Heart left ventricle (tissue), 13 donors: ENCODE data around the gene C11orf54.

Experiments used
- POLR2A ChIP-seq, 2 donors: fragments of 450-650 bp; IDR thresholded peaks; one replicate each; pipeline ENCODE4 v1.6.1; 2017; ENCODE audit warnings: antibody characterized with exemption in 2 of 2, mild to moderate bottlenecking in 2 of 2, moderate library complexity in 2 of 2
- TF ChIP-seq, protein P1 (sequence below), 12 donors: fragments of 200-600 bp; sonication (generic) in 4 of 12; IDR thresholded peaks; one replicate each; pipeline versions ENCODE4 v1.5.0 to v1.8.0; 2018 to 2022; ENCODE audit warnings: antibody characterized with exemption in 12 of 12, mild to moderate bottlenecking in 5 of 12
- donor health status: ischemic (EF 13 %, LVEDD 7.1; RV severe dilation, severe dysfunction).
- donor health status: DM: no; HTN: yes; CAD: no.
- donor health status: DM: no; HTN: no; CAD: no.
- donor health status: ischemic (EF 25% LVEDD 6.9; RV normal size, moderate dysfunction).
- donor health status: ischemic (EF 25% LVEDD 5.7; RV mildly dilated, moderate dysfunction).
- donor health status: ischemic (EF 35%, LVEDD 5.7; RV mildly dilated, moderate dysfunction).
- donor health status: nonischemic (EF 11% LVEDD 7.7; RV severe dilation, severe dysfunction).
- donor health status: DM: yes; HTN: yes; CAD: no.
- donor health status: PGD.
- donor health status: ischemic (EF 29% LVEDD 5.4; RV normal size, mild dysfunction).
- donor health status: nonischemic (EF 23%, LVEDD 6.1; RV moderate dilation, normal function).

DNA sequence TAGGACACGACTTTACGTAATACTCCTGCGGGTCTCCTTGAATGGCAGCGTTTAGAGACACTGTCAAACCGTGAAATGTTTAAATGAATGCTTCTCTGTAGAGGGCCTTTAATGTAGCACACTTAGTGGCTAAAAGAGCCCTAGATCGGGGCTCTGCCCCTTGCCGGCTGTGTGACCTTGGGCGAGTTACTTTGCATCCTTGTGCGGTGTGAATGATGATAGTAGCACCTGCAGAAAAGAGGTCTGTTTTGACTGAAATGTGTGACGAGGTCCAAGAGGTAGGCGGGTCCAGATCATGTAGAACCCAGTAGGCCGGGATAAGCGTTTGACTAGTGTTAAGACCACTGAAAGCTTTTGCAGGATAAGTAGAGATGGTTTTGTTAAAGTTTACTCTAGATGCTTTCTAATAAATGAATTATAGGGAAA is 43.5 kb downstream of the C11orf54 start:
- TF ChIP-seq, protein P1, sequence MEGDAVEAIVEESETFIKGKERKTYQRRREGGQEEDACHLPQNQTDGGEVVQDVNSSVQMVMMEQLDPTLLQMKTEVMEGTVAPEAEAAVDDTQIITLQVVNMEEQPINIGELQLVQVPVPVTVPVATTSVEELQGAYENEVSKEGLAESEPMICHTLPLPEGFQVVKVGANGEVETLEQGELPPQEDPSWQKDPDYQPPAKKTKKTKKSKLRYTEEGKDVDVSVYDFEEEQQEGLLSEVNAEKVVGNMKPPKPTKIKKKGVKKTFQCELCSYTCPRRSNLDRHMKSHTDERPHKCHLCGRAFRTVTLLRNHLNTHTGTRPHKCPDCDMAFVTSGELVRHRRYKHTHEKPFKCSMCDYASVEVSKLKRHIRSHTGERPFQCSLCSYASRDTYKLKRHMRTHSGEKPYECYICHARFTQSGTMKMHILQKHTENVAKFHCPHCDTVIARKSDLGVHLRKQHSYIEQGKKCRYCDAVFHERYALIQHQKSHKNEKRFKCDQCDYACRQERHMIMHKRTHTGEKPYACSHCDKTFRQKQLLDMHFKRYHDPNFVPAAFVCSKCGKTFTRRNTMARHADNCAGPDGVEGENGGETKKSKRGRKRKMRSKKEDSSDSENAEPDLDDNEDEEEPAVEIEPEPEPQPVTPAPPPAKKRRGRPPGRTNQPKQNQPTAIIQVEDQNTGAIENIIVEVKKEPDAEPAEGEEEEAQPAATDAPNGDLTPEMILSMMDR (IDR thresholded peaks at IDR 0.05) = no peak
- TF ChIP-seq POLR2A (IDR thresholded peaks at IDR 0.05) = no peak
